Neuronal stem cell (in vitro differentiated cells): ENCODE data around the gene ZNF705A.
"Not testable (repeated sequence)": the region's sequence is repeated elsewhere in the genome, so short reads cannot be mapped to it uniquely, and the experiment has no call there.

Source experiments
- DNase-seq: peaks from one replicate; pipeline ENCODE4 v3.0.0-alpha.2; 2013; ENCODE audit warnings: low spot score
- H2AFZ ChIP-seq: one replicate; pipeline ENCODE4 v1.6.1; 2013; ENCODE audit warnings: mild to moderate bottlenecking, low read length, inconsistent platforms
- H2AK5ac ChIP-seq: 2 replicates; pipeline ENCODE4 v1.6.1; 2013; ENCODE audit warnings: low read depth, mild to moderate bottlenecking, inconsistent platforms, low read length, moderate library complexity, mixed read lengths
- H2BK120ac ChIP-seq: 2 replicates; pipeline ENCODE4 v1.6.1; 2013; ENCODE audit warnings: low read depth, mild to moderate bottlenecking, inconsistent platforms, low read length, moderate library complexity, mixed read lengths
- H2BK12ac ChIP-seq: one replicate; pipeline ENCODE4 v1.6.1; 2013; ENCODE audit warnings: low read length, inconsistent platforms
- H2BK15ac ChIP-seq: 2 replicates; pipeline ENCODE4 v1.6.1; 2013; ENCODE audit warnings: mild to moderate bottlenecking, low read length, inconsistent platforms, mixed read lengths
- H2BK5ac ChIP-seq: one replicate; pipeline ENCODE4 v1.6.1; 2013; ENCODE audit warnings: inconsistent platforms, mild to moderate bottlenecking, low read length, moderate library complexity
- H3K14ac ChIP-seq: one replicate; pipeline ENCODE4 v1.6.1; 2013; ENCODE audit warnings: low read length, inconsistent platforms
- H3K18ac ChIP-seq: 2 replicates; pipeline ENCODE4 v1.6.1; 2013; ENCODE audit warnings: low read length, inconsistent platforms
- H3K23ac ChIP-seq: 2 replicates; pipeline ENCODE4 v1.6.1; 2013; ENCODE audit warnings: low read depth, mild to moderate bottlenecking, mixed read lengths, low read length, inconsistent platforms; ENCODE audit not compliant: poor library complexity
- H3K27ac ChIP-seq: replicated peaks from 3 replicates; pipeline ENCODE4 v1.5.1; 2013; ENCODE audit warnings: low read length, inconsistent platforms
- H3K27me3 ChIP-seq, 3 experiments: 2 replicates each; pipeline ENCODE4 v1.6.1; 2013; ENCODE audit warnings: low read length in 3 of 3, mild to moderate bottlenecking in 2 of 3, inconsistent platforms in 1 of 3, low read depth in 1 of 3, mixed read lengths in 1 of 3, moderate library complexity in 1 of 3; ENCODE audit not compliant: control insufficient read depth in 3 of 3, insufficient read depth in 3 of 3
- H3K36me3 ChIP-seq, 2 donors: replicated peaks in 1 of 2; 2 replicates each; pipeline ENCODE4 v1.6.1; 2013; ENCODE audit warnings: low read length in 2 of 2; ENCODE audit not compliant: control insufficient read depth in 2 of 2, insufficient read depth in 2 of 2
- H3K4ac ChIP-seq: 2 replicates; pipeline ENCODE4 v1.6.1; 2013; ENCODE audit warnings: inconsistent platforms, mild to moderate bottlenecking, low read length, moderate library complexity
- H3K4me1 ChIP-seq, 2 donors: 1 replicate in 1 of 2; 2 replicates in 1 of 2; pipeline ENCODE4 v1.6.1; 2013; ENCODE audit warnings: low read length in 2 of 2, low read depth in 1 of 2; ENCODE audit not compliant: control insufficient read depth in 2 of 2, insufficient read depth in 1 of 2
- H3K4me2 ChIP-seq: one replicate; pipeline ENCODE4 v1.6.1; 2013; ENCODE audit warnings: mild to moderate bottlenecking, low read length, inconsistent platforms; ENCODE audit not compliant: insufficient read depth, poor library complexity, severe bottlenecking
- H3K4me3 ChIP-seq, 2 donors: 2 replicates each; pipeline ENCODE4 v1.5.1; 2013; ENCODE audit warnings: low read length in 2 of 2, mild to moderate bottlenecking in 2 of 2, inconsistent platforms in 1 of 2, moderate library complexity in 1 of 2
- H3K79me1 ChIP-seq: one replicate; pipeline ENCODE4 v1.6.1; 2013; ENCODE audit warnings: low read depth, mild to moderate bottlenecking, inconsistent platforms, low read length, moderate library complexity
- H3K9ac ChIP-seq: one replicate; pipeline ENCODE4 v1.6.1; 2013; ENCODE audit warnings: mild to moderate bottlenecking, low read depth, low read length, inconsistent platforms; ENCODE audit not compliant: poor library complexity
- H3K9me3 ChIP-seq, 2 donors: replicated peaks in 1 of 2; 2 replicates each; pipeline versions ENCODE3 to v1.6.1; 2013; ENCODE audit warnings: low read length in 2 of 2, mild to moderate bottlenecking in 2 of 2, inconsistent platforms in 1 of 2, low read depth in 1 of 2, mixed read lengths in 1 of 2, moderate library complexity in 1 of 2; ENCODE audit not compliant: control insufficient read depth in 2 of 2, insufficient read depth in 1 of 2
- H4K8ac ChIP-seq: one replicate; pipeline ENCODE4 v1.6.1; 2013; ENCODE audit warnings: low read depth, mild to moderate bottlenecking, inconsistent platforms, low read length, moderate library complexity
- H4K91ac ChIP-seq: one replicate; pipeline ENCODE4 v1.6.1; 2013; ENCODE audit warnings: low read length, low read depth, mild to moderate bottlenecking, inconsistent platforms; ENCODE audit not compliant: poor library complexity
- WGBS, 2 donors: extraction: QIAGEN DNeasy Blood & Tissue Kit; methylation state at CpG; one replicate each; pipeline ENCODE4 v1.1.7; 2013; ENCODE audit warnings: missing lambda C conversion rate in 2 of 2, mixed read lengths in 1 of 2; ENCODE audit not compliant: insufficient read length in 2 of 2, insufficient replicate concordance in 1 of 2; ENCODE audit errors: extremely low coverage in 2 of 2; 5-methylcytosine and 5-hydroxymethylcytosine counted together

Gene ZNF705A

DNA sequence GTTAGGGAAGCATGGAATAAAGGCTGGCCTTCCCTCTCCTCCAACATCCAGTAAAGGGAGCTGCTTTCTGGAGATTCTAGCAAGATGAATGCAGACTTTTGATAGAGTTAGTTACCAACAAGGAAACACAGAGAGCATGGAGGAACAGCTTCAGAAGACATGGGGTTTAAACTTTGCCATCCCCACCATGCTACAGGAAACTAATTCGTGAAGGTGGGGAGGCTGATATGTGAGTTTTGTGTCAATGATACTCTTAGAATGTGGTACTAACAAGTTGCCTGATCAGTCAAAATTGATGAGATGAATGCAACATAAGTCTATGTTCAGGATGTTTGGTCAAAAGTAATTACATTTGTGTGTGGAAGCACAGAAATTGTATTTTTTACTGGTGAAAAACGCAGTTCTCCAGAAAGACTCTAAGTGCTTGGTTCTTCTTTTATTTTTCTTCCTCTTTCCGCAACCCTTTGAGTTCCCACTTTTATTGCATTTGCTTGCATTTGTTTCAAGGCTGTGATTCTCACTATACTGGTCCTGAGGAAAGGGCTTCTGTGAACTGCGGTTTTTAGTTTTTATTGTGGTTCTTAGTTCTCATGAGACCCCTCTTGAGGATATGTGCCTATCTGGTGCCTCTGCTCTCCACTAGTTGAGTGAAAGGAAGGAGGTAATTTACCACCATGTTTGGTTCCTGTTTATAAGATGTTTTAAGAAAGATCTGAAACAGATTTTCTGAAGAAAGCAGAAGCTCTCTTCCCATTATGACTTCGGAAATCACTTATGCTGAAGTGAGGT, 33.5 kb upstream of the ZNF705A start, which contains the start of gene CLEC4A:
CLEC4A (plus strand) TSS at position 494 of the 789 bp plus-strand sequence; CDS start at position 756, 262 bp downstream.
- H3K4ac ChIP-seq, result no peak within 1 kb of the TSS
- no peak within 1 kb of the TSS for H4K91ac ChIP-seq
- H2BK120ac ChIP-seq, result no peak within 1 kb of the TSS
- H3K4me2 ChIP-seq, result no peak within 1 kb of the TSS
- H3K4me3 ChIP-seq, result no peak within 1 kb of the TSS
- H2BK15ac ChIP-seq, result no peak within 1 kb of the TSS
- no peak within 1 kb of the TSS for H3K18ac ChIP-seq
- H2AK5ac ChIP-seq, result no peak within 1 kb of the TSS
- H4K8ac ChIP-seq, result no peak within 1 kb of the TSS
- no peak within 1 kb of the TSS for H3K23ac ChIP-seq
- H2BK5ac ChIP-seq, result no peak within 1 kb of the TSS
- no peaks in the 10 kb centered on the region for H3K36me3 ChIP-seq
- H3K9ac ChIP-seq, result no peak within 1 kb of the TSS
- H2BK12ac ChIP-seq, result no peak within 1 kb of the TSS
- H3K14ac ChIP-seq, result no peak within 1 kb of the TSS
- H3K27ac ChIP-seq, result no peak within 1 kb of the TSS
- H2AFZ ChIP-seq, result no peak within 1 kb of the TSS
- no CpG with 5 or more reads among the region's 5 CpGs for WGBS, 2 donors
- no peaks in the 10 kb centered on the region for H3K27me3 ChIP-seq
- no peaks in the 10 kb centered on the region for H3K4me1 ChIP-seq
- DNase-seq, result no peak
- H3K79me1 ChIP-seq, result no peaks in the 10 kb centered on the region
- no peaks in the 10 kb centered on the region for H3K9me3 ChIP-seq

DNA sequence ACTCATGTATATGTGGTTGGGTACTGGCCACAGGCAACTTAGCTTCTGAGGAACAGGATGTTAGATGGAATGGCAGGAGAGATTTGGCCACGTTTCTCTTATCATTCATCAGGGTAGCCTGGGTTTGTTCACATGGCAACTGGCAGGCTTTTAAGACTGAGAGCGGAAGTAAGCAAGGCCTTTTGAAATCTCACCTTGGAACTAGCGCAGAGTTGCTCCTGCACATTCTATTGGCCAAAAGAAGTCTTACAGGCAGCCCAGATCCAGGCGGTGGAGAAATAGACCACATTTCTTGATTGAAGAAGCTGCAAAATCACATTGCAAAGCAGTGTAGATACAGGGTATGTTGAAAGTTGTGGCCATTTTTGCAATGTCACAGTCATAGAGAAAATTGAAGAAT, 29.7 kb upstream of the ZNF705A start:
- Histone ChIP-seq H2BK15ac (no peak overlapping the region), H3K9me3 (no peaks in the 10 kb centered on the region), H3K4ac (no peak overlapping the region), H4K91ac (no peak overlapping the region), H4K8ac (no peak overlapping the region), H3K23ac (no peak overlapping the region), H3K4me2 (no peak overlapping the region), H2BK120ac (no peak overlapping the region), H3K27ac (no peak overlapping the region), H2AFZ (no peak overlapping the region), H2AK5ac (no peak overlapping the region), H3K79me1 (no peaks in the 10 kb centered on the region), H3K4me1 (no peaks in the 10 kb centered on the region), H3K14ac (no peak overlapping the region), H2BK12ac (no peak overlapping the region), H3K9ac (no peak overlapping the region), H3K4me3 (no peak overlapping the region), H3K18ac (no peak overlapping the region), H3K27me3 (no peaks in the 10 kb centered on the region), H2BK5ac (no peak overlapping the region), H3K36me3 (no peaks in the 10 kb centered on the region)
- no CpG with 5 or more reads among the region's 4 CpGs for WGBS, 2 donors
- no peak for DNase-seq

DNA sequence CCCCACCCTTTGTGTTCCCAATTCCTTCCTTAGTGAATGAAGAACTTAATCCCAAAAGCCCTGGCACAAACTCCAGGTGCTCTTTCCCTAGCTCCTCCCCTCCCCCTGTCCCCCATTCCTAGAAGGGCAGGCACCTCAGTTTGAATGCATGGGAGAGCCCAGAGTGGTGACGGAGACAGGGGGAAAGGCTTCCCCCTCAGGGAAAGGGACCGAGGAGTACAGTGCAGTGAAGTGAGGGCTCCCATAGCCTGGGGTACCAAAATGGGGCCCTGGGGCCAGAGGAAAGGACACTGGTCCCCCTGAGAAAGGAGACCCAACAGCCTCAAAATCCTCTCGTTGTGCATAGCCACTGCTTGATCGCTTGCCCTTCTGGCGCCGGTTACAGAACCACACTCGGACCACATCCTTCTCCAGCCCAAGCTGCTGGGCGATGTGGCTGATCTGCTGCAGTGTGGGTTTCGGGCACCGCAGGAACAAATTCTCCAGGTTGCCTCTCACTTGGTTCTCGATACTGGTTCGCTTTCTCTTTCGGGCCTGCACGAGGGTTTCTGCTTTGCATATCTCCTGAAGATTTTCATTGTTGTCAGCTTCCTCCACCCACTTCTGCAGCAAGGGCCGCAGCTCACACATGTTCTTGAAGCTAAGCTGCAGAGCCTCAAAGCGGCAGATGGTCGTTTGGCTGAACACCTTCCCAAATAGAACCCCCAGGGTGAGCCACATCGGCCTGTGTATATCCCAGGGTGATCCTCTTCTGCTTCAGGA, 23.0 kb upstream of the ZNF705A start:
- H4K91ac ChIP-seq, H2BK12ac ChIP-seq: not testable (repeated sequence)
- no CpG with 5 or more reads among the region's 18 CpGs for WGBS, 2 donors

DNA sequence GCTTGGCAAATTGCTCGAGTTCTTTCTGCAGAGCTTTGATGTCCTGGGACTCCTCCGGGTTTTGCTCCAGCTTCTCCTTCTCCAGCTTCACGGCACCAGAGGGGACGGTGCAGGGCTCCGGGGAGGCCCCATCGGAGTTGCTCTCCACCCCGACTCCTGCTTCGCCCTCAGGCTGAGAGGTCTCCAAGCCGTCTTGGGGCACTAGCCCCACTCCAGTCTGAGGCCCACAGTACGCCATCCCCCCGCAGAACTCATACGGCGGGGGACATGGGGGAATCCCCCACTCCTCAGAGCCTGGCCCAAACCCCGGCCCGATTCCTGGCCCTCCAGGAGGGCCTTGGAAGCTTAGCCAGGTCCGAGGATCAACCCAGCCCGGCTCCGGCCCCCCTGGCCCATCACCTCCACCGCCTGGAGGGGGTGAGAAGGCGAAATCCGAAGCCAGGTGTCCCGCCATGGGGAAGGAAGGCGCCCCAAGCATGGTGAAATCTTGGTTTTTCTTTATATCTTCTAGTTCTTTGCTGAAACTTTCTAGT, 22.4 kb upstream of the ZNF705A start:
- not testable (repeated sequence) for H3K27ac ChIP-seq

More for the DNA sequence above, 23.0 kb upstream of the ZNF705A start:
- H3K4ac ChIP-seq, H3K27me3 ChIP-seq, H3K9ac ChIP-seq, H2AK5ac ChIP-seq, H2BK120ac ChIP-seq, H2BK5ac ChIP-seq, DNase-seq, H2BK15ac ChIP-seq, H3K4me1 ChIP-seq, H3K4me2 ChIP-seq, H3K79me1 ChIP-seq, H4K8ac ChIP-seq, H3K4me3 ChIP-seq, H3K36me3 ChIP-seq, H3K23ac ChIP-seq, H3K18ac ChIP-seq, H3K27ac ChIP-seq, H3K14ac ChIP-seq, H3K9me3 ChIP-seq, H2AFZ ChIP-seq: not testable (repeated sequence)

More for the DNA sequence above, 22.4 kb upstream of the ZNF705A start:
- not testable (repeated sequence) for H3K18ac ChIP-seq, DNase-seq, H3K36me3 ChIP-seq, H4K91ac ChIP-seq, H3K23ac ChIP-seq, H3K14ac ChIP-seq, H3K4me3 ChIP-seq, H4K8ac ChIP-seq, H2BK15ac ChIP-seq, H3K4ac ChIP-seq, H3K9me3 ChIP-seq, H2BK5ac ChIP-seq, H2AK5ac ChIP-seq, H2AFZ ChIP-seq, H3K4me2 ChIP-seq, H2BK12ac ChIP-seq, H3K79me1 ChIP-seq, H2BK120ac ChIP-seq, H3K27me3 ChIP-seq, H3K9ac ChIP-seq, H3K4me1 ChIP-seq
- WGBS, 2 donors, result no CpG with 5 or more reads among the region's 23 CpGs
